Glomerular visceral epithelial cell (primary cell): ENCODE measurements around the gene USP5.
A peak's percentile ranks its signal among the peaks of the same experiment; 100 is the strongest.

Source experiments
- DNase-seq: peaks from one replicate; pipeline ENCODE4 v3.0.0-alpha.2; 2016; ENCODE audit errors: extremely low spot score

The USP5 gene

GRCh38 chr12:6840761-6841515, 11.0 kb upstream of the USP5 start, which contains the start of gene GNB3:
Gene GNB3 (plus strand): TSS chr12:6840925. CDS start chr12:6841288, 363 bp downstream.
- no peak for DNase-seq

DNA sequence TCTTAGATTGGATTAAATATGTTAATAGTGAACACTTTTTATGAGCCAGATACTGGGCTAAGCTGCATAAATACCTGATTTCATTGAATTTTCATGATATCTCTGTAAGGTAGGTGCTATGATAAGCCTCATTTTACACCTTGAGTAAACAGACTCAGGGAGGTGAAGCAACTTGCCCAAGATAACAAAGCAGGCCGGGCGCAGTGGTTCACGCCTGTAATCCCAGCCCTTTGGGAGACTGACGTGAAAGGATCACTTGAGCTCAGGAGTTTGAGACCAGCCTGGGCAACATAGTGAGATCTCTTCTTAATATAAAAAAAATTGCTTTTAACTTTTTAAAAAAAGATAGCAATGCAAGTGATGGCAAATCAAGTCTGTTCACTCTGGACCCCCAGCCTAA, 9.9 kb upstream of the USP5 start:
- no peak for DNase-seq

- DNase-seq: no peak
Observed at GRCh38 chr12:6843118-6843902, 8.6 kb upstream of the USP5 start.

DNA sequence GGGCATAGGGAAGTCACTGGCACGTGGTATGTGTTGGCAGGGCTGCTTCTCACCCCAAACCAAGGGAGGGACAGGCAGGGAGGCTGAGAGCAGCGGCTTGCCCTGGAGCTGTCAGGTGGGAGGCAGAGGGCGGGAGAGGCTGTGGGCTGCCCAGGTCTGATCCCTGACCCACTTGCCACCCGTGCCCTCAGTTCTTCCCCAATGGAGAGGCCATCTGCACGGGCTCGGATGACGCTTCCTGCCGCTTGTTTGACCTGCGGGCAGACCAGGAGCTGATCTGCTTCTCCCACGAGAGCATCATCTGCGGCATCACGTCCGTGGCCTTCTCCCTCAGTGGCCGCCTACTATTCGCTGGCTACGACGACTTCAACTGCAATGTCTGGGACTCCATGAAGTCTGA, 6.6 kb upstream of the USP5 start:
- no peak for DNase-seq

- DNase-seq: no peak
Observed at GRCh38 chr12:6846316-6846869, 5.6 kb upstream of the USP5 start.

DNA sequence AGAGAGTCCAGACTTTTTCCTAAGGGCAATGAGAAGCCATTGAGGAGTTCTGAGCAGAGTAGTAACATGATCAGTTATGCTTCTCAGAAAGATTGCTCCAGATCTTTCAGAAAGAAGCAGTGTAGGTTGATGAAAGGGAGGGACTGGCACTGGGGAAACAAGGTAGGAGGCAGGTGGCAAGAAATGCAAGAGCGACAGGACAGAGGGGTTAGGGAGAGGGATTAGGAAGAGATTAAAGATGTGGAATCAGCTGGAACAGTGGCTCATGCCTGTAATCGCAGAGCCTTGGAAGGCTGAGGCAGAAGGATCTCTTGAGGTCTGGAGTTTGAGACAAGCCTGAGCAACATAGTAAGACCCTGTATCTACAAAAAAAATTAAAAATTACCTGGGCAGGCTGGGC, 4.3 kb upstream of the USP5 start:
- DNase-seq: no peak

DNA sequence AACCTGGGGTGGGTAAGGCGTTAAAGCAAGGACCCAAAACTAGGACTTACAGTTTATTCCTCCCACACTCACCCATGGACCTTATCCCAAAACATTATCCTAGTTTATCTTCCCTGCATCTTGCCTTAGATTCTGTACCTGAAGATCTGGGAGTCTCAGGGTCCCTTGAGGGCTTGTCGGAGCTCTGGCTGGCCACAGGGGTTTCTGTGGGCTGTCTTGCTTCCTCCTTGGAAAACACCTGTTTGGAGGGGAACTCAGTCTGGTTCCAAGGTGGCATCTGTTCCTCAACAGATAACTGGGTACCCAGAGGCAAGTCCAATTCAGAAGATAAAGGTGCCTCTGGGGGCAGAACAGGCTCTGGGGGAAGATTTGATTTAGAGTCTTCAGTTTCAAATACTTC, 2.5 kb upstream of the USP5 start:
- no peak for DNase-seq

GRCh38 chr12:6849976-6850560, 1.9 kb upstream of the USP5 start:
- DNase-seq: no peak

- DNase-seq: no peak
Observed at GRCh38 chr12:6850796-6851152, 1.2 kb upstream of the USP5 start.

GRCh38 chr12:6851153-6851920, 613 bp upstream of the USP5 start, which contains the start of gene CDCA3:
Gene CDCA3 (minus strand): TSS chr12:6851286. CDS start chr12:6850952, 334 bp downstream.
- peak; percentile 97 for DNase-seq

- DNase-seq: peak; percentile 69
Observed at GRCh38 chr12:6852651-6853354, 853 bp downstream of the USP5 start.

- no peak for DNase-seq
Observed at GRCh38 chr12:6853626-6854025, 1.7 kb downstream of the USP5 start.

- DNase-seq: no peak
Observed at GRCh38 chr12:6854036-6854435, 2.1 kb downstream of the USP5 start.

GRCh38 chr12:6855322-6855721, 3.4 kb downstream of the USP5 start:
- no peak for DNase-seq

GRCh38 chr12:6858799-6859198, 6.8 kb downstream of the USP5 start:
- no peak for DNase-seq

DNA sequence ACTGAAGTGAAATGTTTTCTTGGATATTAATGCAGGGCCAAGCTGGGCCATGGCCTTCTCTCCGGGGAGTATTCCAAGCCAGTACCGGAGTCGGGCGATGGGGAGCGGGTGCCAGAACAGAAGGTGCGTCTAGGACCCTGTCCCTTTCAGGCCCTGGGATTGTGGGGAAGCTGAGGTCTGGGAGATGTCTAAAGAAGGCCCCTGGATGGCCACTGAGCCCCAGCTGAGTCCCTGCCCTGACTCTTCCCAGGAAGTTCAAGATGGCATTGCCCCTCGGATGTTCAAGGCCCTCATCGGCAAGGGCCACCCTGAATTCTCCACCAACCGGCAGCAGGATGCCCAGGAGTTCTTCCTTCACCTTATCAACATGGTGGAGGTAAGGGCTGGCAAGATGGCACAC, 8.2 kb downstream of the USP5 start:
- no peak for DNase-seq

DNA sequence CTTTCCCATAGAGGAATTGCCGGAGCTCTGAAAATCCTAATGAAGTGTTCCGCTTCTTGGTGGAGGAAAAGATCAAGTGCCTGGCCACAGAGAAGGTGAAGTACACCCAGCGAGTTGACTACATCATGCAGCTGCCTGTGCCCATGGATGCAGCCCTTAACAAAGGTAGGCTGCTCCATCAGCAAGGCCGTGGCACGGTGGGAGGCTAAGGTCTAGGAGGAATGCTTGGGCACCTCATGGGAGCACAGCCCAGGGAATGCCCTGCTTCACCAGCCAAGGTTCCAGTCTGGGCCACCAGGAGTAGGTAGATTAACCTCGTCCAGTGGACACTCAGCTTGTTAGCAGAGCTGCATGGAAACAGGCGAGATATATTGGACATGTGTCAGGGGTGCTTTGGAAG, 9.0 kb downstream of the USP5 start:
- no peak for DNase-seq

DNA sequence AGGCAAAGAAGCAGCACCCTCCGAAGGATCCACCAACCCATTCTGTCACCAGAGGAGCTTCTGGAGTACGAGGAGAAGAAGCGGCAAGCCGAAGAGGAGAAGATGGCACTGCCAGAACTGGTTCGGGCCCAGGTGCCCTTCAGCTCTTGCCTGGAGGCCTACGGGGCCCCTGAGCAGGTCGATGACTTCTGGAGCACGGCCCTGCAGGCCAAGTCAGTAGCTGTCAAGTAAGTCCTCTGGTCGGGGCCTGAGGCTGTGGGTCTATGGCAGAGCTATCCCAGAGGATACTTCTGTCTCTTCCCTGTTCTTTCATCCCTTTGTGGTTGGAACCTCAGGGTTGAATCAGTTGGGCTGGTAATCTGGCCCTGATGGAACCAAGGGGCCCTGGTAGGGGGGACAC, 9.4 kb downstream of the USP5 start:
- DNase-seq: no peak

DNA sequence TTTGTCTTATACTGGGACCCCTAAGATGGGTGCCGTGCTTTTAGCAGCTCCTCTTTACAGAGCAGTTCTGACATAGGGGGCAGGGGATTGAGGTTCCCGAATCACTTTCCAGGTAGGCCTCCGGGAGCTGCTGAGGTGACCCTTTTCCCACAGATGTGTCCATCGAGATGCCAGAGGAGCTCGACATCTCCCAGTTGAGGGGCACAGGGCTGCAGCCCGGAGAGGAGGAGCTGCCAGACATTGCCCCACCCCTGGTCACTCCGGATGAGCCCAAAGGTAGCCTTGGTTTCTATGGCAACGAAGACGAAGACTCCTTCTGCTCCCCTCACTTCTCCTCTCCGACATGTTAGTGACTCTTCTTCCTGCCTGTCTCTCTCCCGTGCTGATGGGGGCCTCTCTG, 11.1 kb downstream of the USP5 start:
- no peak for DNase-seq

DNA sequence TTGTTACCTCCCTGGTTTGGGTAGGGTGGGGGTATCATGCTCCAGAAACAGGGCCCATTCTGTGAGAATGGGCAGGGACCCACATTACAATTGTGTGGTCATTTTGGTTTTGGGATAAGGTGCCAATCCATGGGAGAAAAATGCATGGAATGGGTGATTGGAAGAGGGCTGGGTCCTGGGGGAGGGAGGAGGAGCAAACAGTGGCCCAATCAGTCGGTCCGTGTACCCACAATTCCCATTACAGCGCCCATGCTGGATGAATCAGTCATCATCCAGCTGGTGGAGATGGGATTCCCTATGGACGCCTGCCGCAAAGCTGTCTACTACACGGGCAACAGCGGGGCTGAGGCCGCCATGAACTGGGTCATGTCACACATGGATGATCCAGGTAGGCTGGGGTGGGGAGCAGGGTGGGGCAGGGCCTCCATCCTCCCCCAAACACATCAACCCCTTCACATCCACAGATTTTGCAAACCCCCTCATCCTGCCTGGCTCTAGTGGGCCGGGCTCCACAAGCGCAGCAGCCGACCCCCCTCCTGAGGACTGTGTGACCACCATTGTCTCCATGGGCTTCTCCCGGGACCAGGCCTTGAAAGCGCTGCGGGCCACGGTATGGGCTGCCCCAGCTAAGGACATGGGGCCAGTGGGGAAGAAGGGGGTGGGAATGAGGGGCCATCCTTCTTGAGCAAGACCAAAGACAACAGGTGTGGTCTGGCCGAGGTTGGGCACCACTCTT, 11.8 kb downstream of the USP5 start:
- no peak for DNase-seq
